Dendritic cell treated with granulocyte-macrophage colony-stimulating factor and Interleukin-4, amounts not matched to agents 40 ng/mL and 50 ng/mL, for 4 days (primary cell): ENCODE data around the gene THAP12.
A peak's percentile ranks its signal among the peaks of the same experiment; 100 is the strongest.
"Not testable (repeated sequence)": the region's sequence is repeated elsewhere in the genome, so short reads cannot be mapped to it uniquely, and the experiment has no call there.

Experiments used
- H3K27ac Mint-ChIP-seq: one replicate; pipeline ENCODE4 v1.8.0; 2022; ENCODE audit warnings: mild to moderate bottlenecking, mixed read lengths
- H3K27me3 Mint-ChIP-seq: one replicate; pipeline ENCODE4 v1.8.0; 2022; ENCODE audit warnings: mild to moderate bottlenecking, mixed read lengths
- H3K36me3 Mint-ChIP-seq: one replicate; pipeline ENCODE4 v1.8.0; 2022; ENCODE audit warnings: low read depth, mixed read lengths
- H3K4me1 Mint-ChIP-seq: one replicate; pipeline ENCODE4 v1.8.0; 2022; ENCODE audit warnings: low read depth, mixed read lengths
- H3K4me3 Mint-ChIP-seq: one replicate; pipeline ENCODE4 v1.8.0; 2022; ENCODE audit warnings: mild to moderate bottlenecking, moderate library complexity, mixed read lengths
- H3K9me3 Mint-ChIP-seq: one replicate; pipeline ENCODE4 v1.8.0; 2022; ENCODE audit warnings: mixed read lengths
- intact Hi-C: fragments of 100-400 bp; cut with micrococcal nuclease; formaldehyde crosslinking; loops from one replicate; pipeline ENCODE4 v1.15.0; 2022

The THAP12 gene

GRCh38 chr11:76329983-76330382 lies 50.9 kb downstream of the THAP12 start:
- Mint-ChIP-seq H3K4me3 (no peak overlapping the region), H3K9me3 (peaks cover 12% of the 10 kb centered on the region), H3K36me3 (peaks cover 7% of the 10 kb centered on the region), H3K27me3 (peaks cover 4% of the 10 kb centered on the region), H3K27ac (no peak overlapping the region), H3K4me1 (peaks cover 46% of the 10 kb centered on the region)
- intact Hi-C loops, result loop anchor here (10.0 kb wide), 1 partner anchor 615 kb away; the partner anchor contains the start of gene MOGAT2

GRCh38 chr11:76329084-76329648 lies 51.8 kb downstream of the THAP12 start:
- Mint-ChIP-seq H3K4me3 (no peak overlapping the region), H3K27ac (peak overlapping the region; percentile 10), H3K36me3 (peaks cover 2% of the 10 kb centered on the region), H3K27me3 (peaks cover 4% of the 10 kb centered on the region), H3K9me3 (peaks cover 4% of the 10 kb centered on the region), H3K4me1 (peaks cover 50% of the 10 kb centered on the region)
- intact Hi-C loops, result loop anchor here (10.0 kb wide), 1 partner anchor 614 kb away; the partner anchor contains the start of gene MOGAT2

- H3K4me3 Mint-ChIP-seq, result no peak overlapping the region
- H3K9me3 Mint-ChIP-seq, result no peaks in the 10 kb centered on the region
- no peaks in the 10 kb centered on the region for H3K36me3 Mint-ChIP-seq
- H3K4me1 Mint-ChIP-seq, result peaks cover 60% of the 10 kb centered on the region
- intact Hi-C loops, result loop anchor here (10.0 kb wide), 1 partner anchor 613 kb away; the partner anchor contains the start of gene MOGAT2
- H3K27ac Mint-ChIP-seq, result peak overlapping the region; percentile 83
- H3K27me3 Mint-ChIP-seq, result peaks cover 15% of the 10 kb centered on the region
Measured at GRCh38 chr11:76327756-76328388, 53.1 kb downstream of the THAP12 start.

GRCh38 chr11:76327202-76327601 lies 53.7 kb downstream of the THAP12 start:
- H3K36me3 Mint-ChIP-seq, result no peaks in the 10 kb centered on the region
- no peaks in the 10 kb centered on the region for H3K9me3 Mint-ChIP-seq
- peaks cover 63% of the 10 kb centered on the region for H3K4me1 Mint-ChIP-seq
- intact Hi-C loops, result loop anchor here (10.0 kb wide), 1 partner anchor 612 kb away; the partner anchor contains the start of gene MOGAT2
- H3K27ac Mint-ChIP-seq, result peak overlapping the region; percentile 83
- peaks cover 22% of the 10 kb centered on the region for H3K27me3 Mint-ChIP-seq
- H3K4me3 Mint-ChIP-seq, result no peak overlapping the region

- H3K27me3 Mint-ChIP-seq, result peaks cover 38% of the 10 kb centered on the region
- H3K27ac Mint-ChIP-seq, result no peak overlapping the region
- intact Hi-C loops, result loop anchor here (10.0 kb wide), 1 partner anchor 610 kb away; the partner anchor contains the start of gene MOGAT2
- H3K4me3 Mint-ChIP-seq, result no peak overlapping the region
- H3K9me3 Mint-ChIP-seq, result no peaks in the 10 kb centered on the region
- no peaks in the 10 kb centered on the region for H3K36me3 Mint-ChIP-seq
- peaks cover 70% of the 10 kb centered on the region for H3K4me1 Mint-ChIP-seq
Measured at GRCh38 chr11:76325185-76325584, 55.7 kb downstream of the THAP12 start.

GRCh38 chr11:76323804-76324203 lies 57.1 kb downstream of the THAP12 start:
- Mint-ChIP-seq H3K9me3 (no peaks in the 10 kb centered on the region), H3K4me1 (peaks cover 61% of the 10 kb centered on the region), H3K4me3 (no peak overlapping the region), H3K27ac (peak overlapping the region; percentile 10), H3K27me3 (peaks cover 40% of the 10 kb centered on the region), H3K36me3 (no peaks in the 10 kb centered on the region)
- intact Hi-C loops, result loop anchor here (10.0 kb wide), 1 partner anchor 609 kb away; the partner anchor contains the start of gene MOGAT2

- Mint-ChIP-seq H3K27me3 (peaks cover 40% of the 10 kb centered on the region), H3K27ac (peak overlapping the region; percentile 10), H3K4me1 (peaks cover 60% of the 10 kb centered on the region)
- intact Hi-C loops, result loop anchor here (10.0 kb wide), 1 partner anchor 609 kb away; the partner anchor contains the start of gene MOGAT2
- not testable (repeated sequence) for H3K4me3 Mint-ChIP-seq, H3K9me3 Mint-ChIP-seq, H3K36me3 Mint-ChIP-seq
Measured at GRCh38 chr11:76323375-76323774, 57.6 kb downstream of the THAP12 start.

GRCh38 chr11:76322942-76323341 lies 58.0 kb downstream of the THAP12 start:
- Mint-ChIP-seq H3K27ac (no peak overlapping the region), H3K9me3 (no peaks in the 10 kb centered on the region), H3K27me3 (peaks cover 41% of the 10 kb centered on the region), H3K4me3 (no peak overlapping the region), H3K36me3 (no peaks in the 10 kb centered on the region), H3K4me1 (peaks cover 56% of the 10 kb centered on the region)
- intact Hi-C loops, result loop anchor here (10.0 kb wide), 1 partner anchor 608 kb away; the partner anchor contains the start of gene MOGAT2

GRCh38 chr11:76322540-76322939 lies 58.4 kb downstream of the THAP12 start:
- Mint-ChIP-seq H3K36me3 (no peaks in the 10 kb centered on the region), H3K27ac (no peak overlapping the region), H3K27me3 (peaks cover 41% of the 10 kb centered on the region)

GRCh38 chr11:76321820-76322524 lies 59.0 kb downstream of the THAP12 start:
- Mint-ChIP-seq H3K4me3 (no peak overlapping the region), H3K4me1 (peaks cover 46% of the 10 kb centered on the region), H3K27me3 (peaks cover 41% of the 10 kb centered on the region), H3K27ac (no peak overlapping the region), H3K9me3 (no peaks in the 10 kb centered on the region), H3K36me3 (no peaks in the 10 kb centered on the region)
- intact Hi-C loops, result loop anchor here (10.0 kb wide), 1 partner anchor 607 kb away; the partner anchor contains the start of gene MOGAT2

More at GRCh38 chr11:76322540-76322939, 58.4 kb downstream of the THAP12 start:
- H3K4me3 Mint-ChIP-seq, result no peak overlapping the region
- intact Hi-C loops, result loop anchor here (10.0 kb wide), 1 partner anchor 608 kb away; the partner anchor contains the start of gene MOGAT2
- H3K4me1 Mint-ChIP-seq, result peaks cover 52% of the 10 kb centered on the region
- no peaks in the 10 kb centered on the region for H3K9me3 Mint-ChIP-seq

GRCh38 chr11:76321340-76321739 lies 59.6 kb downstream of the THAP12 start:
- Mint-ChIP-seq H3K27ac (no peak overlapping the region), H3K4me3 (no peak overlapping the region), H3K9me3 (no peaks in the 10 kb centered on the region), H3K4me1 (peaks cover 42% of the 10 kb centered on the region), H3K27me3 (peaks cover 41% of the 10 kb centered on the region), H3K36me3 (no peaks in the 10 kb centered on the region)
- intact Hi-C loops, result loop anchor here (10.0 kb wide), 1 partner anchor 607 kb away; the partner anchor contains the start of gene MOGAT2

- intact Hi-C loops, result loop anchor here (10.0 kb wide), 1 partner anchor 606 kb away; the partner anchor contains the start of gene MOGAT2
- no peak overlapping the region for H3K4me3 Mint-ChIP-seq
- H3K4me1 Mint-ChIP-seq, result peaks cover 39% of the 10 kb centered on the region
- H3K27me3 Mint-ChIP-seq, result peaks cover 41% of the 10 kb centered on the region
- no peaks in the 10 kb centered on the region for H3K36me3 Mint-ChIP-seq
- H3K9me3 Mint-ChIP-seq, result no peaks in the 10 kb centered on the region
- H3K27ac Mint-ChIP-seq, result no peak overlapping the region
Measured at GRCh38 chr11:76320929-76321328, 60.0 kb downstream of the THAP12 start.

GRCh38 chr11:76319798-76320197 lies 61.1 kb downstream of the THAP12 start:
- H3K9me3 Mint-ChIP-seq, H3K36me3 Mint-ChIP-seq, H3K27ac Mint-ChIP-seq, H3K4me3 Mint-ChIP-seq: not testable (repeated sequence)
- H3K27me3 Mint-ChIP-seq, result peaks cover 40% of the 10 kb centered on the region
- intact Hi-C loops, result loop anchor here (1.0 to 10.0 kb wide), 3 partner anchors 112 to 605 kb away; partner anchors contain the start of gene MOGAT2
- peaks cover 28% of the 10 kb centered on the region for H3K4me1 Mint-ChIP-seq
